ENCODE measurements around the gene INSL3.

Gene INSL3, protein sequence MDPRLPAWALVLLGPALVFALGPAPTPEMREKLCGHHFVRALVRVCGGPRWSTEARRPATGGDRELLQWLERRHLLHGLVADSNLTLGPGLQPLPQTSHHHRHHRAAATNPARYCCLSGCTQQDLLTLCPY

DNA sequence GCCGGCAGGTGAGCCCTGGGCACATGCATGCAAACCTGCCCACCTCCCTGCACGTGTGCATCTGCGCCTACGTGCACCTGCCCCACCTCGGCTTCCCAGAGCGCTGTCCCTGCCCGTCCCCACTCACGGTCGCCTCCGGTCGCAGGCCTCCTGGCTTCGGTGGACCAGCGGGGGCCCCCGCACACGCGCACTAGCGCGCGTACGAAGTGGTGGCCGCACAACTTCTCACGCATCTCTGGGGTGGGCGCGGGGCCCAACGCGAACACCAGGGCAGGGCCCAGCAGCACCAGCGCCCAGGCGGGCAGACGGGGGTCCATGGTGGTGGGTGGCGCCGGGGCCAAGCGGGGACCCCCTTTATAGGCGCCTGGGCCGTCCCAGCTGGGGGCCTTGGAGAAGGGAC, at the start of gene INSL3:
TSS of gene INSL3 (minus strand) at position 330 of the 400 bp plus-strand sequence. CDS start at position 317, 13 bp downstream.
- DNase-seq, result no peak

DNA sequence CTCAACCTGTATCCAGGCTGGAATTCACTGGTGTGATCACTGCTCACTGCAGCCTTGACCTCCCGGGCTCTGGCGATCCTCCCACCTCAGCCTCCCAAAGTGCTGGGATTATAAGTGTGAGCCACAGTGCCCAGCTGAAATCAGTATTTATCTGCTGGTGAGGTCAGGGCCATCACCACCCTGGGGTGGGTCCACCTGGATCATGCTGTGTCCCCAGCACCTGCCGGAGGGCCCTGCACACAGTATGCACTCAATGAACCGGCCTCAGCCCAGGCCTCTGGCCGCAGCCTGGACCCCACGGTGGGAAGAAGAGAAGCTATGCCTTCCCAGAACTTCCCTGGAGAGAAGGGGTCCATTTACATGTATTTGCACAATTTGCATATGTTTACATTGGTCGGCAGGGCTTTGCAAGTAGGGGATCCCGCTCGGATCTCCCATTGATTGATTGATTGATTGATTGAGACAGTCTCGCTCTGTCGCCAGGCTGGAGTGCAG, 47.8 kb upstream of the INSL3 start:
- no peak for DNase-seq

DNA sequence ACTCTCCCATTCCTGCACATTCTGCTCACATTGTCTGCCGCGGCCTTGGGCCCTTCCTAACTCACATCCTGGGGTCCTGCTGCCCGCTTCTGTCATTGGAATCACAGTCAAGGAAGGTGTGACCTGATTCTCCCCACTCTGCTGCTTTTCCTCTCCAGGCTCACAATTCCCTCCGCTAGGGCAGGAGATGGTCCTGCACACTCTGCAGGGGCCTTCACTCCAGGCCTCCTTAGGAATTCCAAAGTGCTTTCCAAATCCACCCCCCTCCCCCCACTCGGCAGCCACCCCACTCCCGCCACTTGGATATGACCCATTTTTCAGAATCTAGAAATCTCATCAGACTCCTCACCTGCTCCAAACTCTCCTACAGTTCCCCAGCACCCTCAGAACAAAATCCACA, 47.4 kb upstream of the INSL3 start:
- DNase-seq, result no peak

DNA sequence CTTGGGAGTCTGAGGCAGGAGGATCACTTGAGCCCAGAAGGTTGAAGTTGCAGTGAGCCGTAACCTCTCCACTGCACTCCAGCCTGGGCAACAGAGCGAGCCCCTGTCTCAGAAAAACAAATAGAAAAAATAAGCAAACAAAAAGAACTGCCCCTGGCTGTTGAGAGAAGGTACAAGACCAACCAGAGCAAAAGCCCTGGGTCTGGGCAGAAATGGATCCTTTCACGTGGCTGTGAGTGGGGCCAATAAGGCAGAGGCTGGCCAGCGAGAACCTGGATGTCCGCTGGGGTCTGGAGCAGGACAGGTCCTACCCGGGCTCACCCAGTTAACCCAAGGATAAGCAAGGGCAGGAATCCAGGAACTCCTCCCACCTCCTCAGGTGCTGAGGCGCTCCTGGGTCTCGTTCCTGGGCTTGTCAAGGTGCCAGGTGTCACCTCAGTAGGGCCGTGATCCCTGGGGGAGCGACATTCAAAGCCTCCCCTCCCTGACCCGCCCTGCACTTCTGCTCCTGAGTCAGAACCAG, 45.7 kb upstream of the INSL3 start:
- DNase-seq, result no peak

DNA sequence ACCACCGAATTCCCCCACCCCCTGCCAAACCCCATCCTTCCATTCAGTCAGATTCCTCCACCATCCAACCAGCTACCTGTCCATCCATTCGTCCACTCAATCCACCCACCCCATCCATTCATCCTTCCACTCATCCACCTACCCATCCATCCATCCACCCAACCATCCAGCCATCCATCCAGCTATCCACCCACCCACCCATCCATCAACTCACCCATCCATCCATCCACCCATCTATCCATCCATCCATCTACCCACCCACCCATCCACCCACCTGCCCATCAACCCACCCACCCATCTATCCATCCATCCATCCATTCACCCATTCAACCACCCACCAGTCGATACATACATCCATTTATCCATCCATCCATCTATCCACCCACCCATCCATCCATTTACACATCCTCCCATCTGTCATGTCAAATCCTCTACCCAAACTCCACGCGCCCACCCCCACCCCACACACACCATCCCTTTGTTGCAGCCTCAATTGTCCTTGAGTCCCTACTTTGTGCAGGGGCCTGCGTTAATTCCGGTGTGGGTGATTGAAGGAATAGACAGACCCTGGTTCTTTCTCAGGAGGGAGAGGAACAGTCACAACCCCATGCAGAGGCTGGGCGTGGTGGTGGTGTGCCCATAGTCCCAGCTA, 45.1 kb upstream of the INSL3 start:
- no peak for DNase-seq

DNA sequence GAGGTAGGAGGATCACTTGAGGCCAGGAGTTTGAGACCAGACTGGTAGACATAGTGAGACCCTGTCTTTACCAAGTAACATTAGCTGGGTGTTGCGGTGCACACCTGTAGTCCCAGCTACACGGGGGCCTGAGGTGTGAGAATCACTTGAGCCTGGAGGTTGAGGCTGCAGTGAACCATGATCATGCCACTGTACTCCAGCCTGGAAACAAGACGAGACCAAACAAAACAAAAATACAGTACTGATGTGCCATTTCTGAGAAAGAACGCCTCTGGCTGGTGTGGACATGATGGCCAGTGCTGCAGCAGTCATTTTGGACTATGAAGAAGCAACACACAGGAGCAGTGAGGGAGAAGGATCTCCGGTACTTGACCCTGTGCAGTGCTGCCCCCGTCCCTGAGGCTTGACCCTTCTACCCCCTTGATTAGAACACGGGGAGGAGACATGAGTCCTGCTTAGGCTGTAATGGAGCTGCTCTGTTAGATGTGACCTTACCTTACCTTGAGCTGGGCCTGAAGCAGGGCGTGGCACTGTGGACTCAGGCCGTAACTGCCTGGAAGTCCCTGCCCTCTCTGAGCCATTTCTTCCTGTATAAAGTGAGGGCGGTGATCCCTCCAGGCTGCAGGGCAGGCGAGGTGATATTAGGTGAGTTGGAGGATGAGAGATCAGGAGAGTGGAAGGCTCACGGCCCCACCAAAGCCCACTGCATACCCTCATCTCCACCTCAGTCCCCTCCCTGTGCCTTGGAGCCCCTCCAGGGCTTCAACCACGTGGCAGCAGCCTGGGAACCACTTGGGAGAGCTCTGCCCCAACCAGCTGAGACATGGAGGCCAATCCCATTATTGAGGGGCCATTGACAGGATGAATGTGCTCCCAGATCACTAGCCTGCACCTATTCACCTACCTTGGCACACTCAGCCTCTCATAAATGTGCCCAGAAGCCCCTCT, 44.3 kb upstream of the INSL3 start:
- DNase-seq, result no peak

DNA sequence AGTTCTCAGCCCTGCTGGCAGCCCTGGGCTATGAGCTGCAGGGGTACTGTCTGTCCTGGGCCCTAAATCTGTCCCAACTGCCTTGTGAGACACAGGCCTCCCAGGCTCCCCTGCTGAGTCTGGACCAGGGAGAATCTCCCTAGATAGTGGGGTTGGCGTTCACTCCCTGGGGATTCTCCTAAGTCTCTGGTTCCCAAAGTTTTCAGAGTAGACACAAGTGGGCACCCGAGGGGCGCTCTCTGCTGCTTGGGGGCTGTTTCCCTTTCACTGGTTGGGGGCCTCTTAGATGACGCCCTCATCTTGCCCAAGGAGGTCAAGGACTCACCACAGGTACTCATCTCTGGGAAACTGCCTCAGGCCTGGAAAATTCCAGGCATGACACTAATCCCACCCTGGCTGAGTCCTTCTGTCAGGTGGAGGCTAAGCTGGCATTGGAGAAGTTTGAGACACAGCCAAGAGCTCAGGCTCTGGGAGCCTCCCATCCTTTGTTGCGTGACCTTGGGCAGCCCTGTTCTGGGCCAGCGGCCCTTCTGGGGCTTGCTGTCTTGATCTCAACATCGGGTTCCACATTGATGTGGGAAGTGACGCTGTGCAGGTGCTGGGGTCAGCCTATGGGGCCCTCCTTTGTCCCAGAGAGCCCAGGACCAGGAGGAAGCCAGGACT, 42.3 kb upstream of the INSL3 start:
- no peak for DNase-seq

DNA sequence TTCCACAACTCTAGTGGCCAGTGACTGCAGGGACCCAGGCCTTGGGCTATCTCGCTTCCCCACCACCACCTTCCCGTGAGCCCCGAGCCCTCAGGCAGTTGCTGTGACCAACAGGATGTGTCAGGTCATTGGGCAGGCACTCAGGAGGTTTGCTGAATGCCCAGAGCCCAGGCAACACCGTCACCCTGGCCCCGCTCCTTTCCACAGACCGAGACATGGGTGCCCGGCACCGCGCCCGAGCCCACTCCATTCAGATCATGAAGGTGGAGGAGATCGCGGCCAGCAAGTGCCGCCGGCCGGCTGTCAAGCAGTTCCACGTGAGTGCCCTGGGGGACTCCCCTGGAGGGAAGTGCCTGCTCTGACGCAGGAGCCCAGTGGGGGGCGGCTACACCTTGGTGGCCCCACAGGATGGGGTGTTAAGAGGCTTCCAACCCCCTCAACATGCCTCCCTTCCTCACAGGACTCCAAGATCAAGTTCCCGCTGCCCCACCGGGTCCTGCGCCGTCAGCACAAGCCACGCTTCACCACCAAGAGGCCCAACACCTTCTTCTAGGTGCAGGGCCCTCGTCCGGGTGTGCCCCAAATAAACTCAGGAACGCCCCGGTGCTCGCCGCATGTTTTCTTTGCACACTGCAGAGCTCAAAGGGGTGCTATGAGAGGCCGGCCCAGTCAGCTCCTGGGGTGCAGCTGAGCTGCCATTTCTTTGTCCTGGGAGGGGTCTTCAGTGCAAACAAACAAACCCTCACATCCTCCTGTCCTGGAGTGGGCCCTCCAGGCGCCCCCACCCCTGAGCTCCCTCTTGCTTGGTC, 41.6 kb upstream of the INSL3 start:
- DNase-seq, result no peak

DNA sequence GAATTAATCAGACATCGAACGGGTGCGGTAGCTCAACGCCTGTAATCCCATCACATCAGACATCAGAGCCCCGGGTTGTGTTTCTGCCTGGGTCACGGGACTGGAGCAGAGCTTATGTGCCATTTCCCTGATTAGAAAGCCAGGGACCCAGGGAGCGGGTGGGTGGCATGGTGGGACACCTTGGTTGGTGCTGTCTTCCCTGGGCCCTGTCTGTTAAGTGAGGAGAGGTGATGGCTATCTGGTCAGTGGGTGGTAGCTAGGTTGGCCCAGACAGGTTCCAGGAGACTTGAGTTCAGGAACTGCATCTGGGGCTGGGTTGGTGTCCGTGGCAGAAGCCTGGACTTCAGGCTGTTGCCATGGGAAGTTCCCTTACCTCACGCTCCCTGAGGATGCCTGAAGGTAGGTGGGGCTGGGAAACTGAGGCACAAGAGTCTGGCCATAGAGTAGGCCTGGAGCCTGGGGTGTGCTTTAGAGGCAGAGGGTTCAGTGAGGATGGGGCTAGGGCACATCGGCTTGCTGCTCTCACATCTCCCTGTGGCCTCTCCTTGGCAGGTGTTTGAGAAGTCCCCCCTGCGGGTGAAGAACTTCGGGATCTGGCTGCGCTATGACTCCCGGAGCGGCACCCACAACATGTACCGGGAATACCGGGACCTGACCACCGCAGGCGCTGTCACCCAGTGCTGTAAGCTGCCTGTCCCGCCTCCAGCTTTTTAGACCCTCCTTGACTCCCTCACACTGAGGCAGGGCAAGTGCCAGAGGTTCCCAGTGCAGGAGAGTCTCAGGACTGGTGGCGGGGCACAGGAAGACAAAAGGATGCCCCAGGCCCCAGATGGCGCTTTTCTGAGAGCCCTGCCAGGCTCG, 40.5 kb upstream of the INSL3 start:
- no peak for DNase-seq

DNA sequence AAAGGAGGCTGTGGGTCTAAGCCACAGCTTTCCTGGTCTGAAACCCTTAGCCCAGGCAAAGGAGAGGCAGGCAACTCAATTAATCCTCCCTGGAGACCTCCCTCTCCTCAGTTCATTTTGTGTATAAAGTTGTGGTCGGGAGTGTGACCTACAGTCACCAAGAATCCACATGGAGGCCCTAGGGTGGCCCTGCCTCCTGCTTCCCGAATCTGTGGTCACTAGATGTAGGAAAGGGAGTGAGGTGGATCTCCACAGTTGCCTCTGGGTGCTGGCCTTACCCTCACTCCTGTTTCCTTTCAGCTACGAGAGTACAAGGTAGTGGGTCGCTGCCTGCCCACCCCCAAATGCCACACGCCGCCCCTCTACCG, 39.7 kb upstream of the INSL3 start:
- DNase-seq, result no peak

DNA sequence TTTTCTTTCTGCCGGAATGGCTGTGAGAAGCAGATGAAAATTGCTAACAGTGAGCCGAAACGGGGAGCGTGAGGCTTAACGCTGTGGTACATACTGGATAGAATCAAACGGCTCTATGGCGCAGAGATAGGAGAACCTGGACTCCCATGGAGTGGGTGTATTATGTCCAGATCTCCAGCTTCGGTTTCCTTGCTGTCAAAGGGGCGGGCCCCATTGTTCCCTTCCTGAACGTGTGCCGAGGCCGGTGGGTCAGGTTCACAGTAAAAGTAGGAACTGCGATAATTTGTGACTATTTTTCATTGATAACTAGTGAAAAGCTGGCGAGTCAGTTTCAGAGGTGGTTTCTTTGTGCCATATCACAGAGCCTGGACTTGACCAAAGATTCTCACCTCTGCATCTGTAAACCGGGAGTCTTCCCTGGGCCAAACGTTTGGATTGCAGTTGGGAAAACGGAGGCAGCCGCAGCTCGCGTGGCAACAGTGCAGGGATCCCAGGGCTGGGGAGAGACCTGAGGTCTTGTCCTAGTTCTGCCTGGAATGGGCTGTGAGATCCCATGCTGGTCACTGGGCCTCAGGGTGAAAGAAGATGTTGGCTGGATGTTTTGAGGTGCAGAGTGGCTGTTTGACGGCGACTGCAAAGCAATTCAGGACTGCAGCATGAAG, 39.1 kb upstream of the INSL3 start:
- no peak for DNase-seq

DNA sequence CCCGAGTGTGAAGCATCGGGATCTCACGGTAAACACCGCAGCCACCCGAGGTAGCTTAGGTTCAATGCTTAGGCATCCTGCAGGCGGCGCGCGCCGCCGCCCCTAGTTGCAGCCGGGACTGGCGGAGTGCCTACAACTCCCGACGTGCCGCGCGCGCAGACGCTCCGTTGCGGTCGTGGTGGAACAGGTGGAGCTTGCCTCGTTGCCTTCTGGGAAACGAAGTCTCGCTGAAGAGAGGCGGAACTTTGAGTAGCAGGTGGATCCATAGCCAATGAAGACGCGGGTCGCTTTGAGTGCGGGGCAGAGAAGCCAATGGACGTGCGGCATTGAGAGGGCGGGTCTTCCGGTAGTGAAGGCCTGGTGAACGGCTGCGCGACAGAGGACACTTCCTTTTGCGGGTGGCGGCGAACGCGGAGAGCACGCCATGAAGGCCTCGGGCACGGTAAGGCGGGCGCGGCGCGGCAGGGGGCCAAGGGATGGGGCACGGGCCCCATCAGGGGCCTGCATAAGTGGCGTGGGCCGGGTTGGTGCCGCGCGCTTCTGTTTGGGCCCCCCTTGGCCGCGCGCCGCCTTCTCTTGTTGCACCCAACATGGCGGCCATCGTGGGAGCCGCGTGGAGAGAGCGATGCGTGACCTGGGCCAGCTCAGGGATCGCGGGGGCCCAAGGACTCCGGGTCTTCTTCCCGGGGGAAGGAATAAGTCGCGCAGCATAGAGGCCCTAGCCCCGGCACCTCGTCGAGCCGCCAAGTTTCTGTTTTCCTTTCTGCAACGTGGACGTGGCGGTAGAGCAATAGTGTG, 38.4 kb upstream of the INSL3 start, which contains the start of gene RPL18A:
TSS of gene RPL18A (plus strand) at position 378 of the 798 bp plus-strand sequence. CDS start at position 425, 47 bp downstream.
- DNase-seq, result peak; percentile 96

DNA sequence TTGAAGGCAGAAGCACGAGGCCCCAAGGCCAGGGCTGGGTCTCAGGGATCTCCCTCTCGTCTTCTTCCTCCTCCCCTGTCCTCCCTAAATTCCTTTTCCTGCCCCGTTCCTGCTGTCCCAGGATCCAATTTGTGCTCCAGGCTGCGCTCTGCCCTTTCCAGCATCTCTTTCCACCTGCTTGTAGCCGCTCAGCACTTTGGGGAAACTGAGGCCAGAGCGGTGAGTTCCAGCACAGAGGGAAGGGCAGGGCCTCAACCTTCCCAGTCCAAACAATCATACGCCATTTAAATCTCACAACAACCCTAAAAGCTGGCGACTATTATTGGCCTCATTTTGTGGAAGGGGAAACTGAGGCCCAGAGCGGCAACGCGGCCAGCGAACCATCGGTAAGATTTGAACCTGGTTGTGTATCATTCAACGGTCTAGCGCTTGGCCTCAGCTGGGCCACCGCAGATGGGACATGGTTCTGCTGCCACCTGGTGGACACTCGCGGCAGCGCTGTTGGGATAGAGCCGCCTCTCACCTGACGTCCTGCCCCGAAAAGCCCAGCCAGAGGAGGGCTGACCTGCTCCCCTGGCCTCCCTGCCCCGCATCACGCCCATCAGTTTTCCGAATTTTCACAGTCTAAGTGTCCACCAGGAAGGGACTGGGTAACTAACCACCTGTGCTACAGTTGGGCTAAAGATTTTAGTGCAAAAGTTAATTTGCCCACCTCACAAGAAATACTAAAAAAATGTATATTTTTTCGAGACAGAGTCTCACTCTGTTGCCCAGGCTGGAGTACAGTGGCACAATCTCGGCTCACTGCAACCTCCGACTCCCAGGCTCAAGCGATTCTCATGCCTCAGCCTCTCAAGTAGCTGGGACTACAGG, 34.2 kb upstream of the INSL3 start:
- peak; percentile 81 for DNase-seq

DNA sequence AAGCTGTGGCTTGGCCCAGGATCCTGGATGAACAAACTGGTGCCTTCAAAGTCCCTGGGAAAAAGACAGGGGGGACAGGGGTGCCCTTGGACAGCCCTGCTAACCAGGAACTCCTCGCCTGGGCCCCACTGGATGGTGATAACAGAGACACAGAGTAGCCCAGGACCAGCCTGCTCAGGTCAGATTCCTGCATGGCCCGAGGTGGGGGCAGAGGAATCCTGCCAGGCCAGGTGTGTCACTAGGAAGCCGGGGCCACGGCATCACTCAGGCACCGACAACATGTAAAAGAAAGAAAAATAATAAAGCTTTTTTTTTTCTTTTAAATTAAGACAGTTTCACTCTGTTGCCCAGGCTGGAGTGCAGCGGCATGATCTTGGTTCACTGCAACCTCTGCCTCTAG, 32.7 kb upstream of the INSL3 start:
- no peak for DNase-seq

DNA sequence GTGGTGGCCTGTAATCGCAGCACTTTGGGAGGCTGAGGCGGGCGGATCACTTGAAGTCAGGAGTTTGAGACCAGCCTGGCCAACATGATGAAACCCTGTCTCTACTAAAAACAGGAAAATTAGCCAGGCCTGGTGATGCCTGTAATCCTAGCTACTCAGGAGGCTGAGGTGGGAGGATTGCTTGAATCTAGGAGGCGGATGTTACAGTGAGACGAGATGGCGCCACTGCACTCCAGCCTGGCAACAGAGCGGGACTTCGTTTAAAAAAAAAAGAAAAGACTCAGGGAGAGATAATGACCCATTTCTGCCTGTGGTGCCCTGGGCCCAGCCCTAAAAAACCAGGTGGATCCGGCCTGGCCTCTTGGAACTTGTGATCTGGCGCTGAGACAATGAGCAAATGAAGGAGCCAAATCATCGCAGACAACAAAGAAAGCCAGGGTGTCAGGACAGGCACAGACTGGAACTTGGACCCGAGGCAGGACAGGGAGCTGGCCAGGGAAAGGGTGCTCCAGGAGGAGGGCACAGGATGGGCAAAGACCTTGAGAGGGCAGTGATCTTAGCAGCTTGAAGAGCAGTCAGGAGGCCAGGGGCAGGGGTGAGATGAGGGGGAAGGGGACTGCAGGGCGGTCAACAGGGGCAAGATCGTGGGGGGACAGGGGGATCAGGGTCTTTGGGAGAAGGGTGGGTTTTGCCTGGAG, 27.4 kb upstream of the INSL3 start:
- DNase-seq, result no peak

DNA sequence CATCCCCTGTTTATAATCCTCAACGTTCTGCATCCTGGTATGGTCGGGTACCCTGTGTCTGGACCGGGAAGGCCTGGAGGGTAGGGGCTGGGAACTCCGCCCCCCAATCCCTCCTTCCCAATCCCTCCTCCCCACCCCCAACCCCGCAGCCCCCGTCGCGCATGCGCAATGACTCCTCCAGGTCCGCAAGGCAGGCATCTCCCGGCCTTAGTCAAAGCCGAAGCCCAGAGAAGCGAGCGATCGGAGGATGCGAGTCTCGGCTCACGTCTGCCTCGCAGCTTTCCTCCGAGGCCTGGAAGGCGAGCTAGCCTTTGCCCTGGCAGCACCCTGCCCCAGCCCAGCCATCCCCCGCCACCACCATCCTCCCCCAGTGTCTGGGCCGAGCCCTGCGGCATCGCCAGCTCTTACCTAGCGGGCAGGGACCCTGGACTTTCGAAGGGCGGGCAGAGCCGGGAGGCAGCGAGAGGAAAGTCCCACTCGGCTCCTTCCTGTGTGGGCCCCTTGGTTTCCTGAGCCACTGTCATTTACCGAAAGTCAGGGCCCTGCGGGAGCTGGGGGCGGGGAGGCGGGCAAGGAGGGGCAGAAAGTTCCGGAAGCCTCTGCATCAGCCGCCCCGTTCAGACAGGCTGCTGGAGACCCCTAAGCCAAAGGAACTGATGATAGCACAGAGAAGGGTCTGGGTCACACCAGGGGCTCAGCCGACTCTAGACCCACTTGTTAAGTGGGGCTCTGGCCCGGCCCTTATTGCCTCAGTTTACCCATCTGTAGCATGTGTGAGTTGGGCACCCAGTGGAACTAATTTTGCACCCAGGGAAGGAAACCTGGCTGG, 26.4 kb upstream of the INSL3 start, which contains the start of gene JAK3:
TSS of gene JAK3 (minus strand) at position 445 of the 829 bp plus-strand sequence. CDS start 3,565 bp downstream, outside the sequence.
- peak; percentile 61 for DNase-seq

DNA sequence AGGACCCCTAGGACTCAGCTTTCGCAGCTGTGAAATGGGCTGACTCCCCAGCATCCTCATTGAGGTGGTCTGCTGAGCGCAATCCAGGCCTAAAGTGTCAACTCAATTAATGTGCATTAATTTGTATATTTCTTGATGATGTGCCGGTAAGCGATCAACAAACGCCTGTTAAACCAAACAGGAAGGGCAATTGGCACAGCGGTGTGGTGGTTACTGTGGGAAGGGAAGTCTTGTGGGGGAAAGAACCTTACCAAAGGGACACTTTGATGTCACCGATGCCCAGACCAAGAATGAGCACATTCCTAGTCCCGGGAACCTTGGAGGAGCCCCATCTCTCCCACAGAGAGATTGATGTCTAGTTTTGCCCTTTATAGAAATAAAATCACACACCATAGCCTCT, 24.8 kb upstream of the INSL3 start:
- no peak for DNase-seq
